HG03108 (cell line): ENCODE data around the gene TSHZ2.

Source experiments
- ATAC-seq: cut with Tn5 transposase; IDR thresholded peaks from one replicate; pipeline ENCODE4 v1.9.1; 2021; ENCODE audit warnings: moderate library complexity; ENCODE audit not compliant: unreplicated experiment

The TSHZ2 gene

DNA sequence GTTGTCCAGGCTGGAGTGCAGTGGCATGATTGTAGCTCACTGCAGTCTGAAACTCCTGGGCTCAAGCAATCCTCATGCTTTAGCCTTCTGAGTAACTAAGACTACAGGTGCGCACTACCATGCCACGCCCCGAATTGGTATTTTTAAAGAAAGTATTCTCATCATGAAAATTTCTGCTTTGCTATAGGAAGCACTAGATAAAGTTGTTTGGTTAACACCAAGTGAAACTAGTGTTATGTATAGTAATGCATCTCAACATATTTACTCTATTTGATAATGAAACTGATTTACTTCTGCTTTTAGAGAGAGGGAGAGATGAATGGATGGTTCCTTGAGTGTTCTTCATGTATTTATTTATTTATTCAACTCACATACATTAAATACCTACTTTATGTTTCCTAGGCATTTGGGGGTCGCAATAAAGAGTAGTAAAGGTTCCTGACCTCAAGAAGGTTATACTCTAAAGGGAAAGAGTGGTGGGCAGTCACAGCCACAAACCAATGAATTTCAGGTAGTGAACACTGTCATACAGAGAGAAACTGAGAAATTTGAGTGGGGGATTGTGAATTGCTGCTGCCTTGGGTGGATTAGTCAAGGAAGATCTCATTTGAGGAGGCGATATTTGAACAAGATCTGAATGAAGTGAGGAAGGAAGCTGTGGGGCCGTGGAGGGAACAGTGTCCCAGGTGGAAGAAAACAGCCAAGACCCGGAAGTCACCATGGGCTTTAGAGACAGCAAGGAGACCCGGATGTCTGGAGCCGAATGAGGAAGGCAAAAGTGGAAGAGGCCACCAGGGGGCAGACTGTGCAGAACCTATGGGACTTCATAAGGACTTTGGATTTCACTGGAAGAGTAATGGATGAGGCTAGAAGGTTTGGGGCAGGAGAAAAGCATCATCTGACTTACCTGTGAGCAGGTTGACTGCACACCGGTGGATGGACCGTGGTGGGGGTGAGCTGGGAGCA is 185.6 kb downstream of the TSHZ2 start:
- peak; percentile 56 for ATAC-seq

GRCh38 chr20:53159160-53159559 is 187.0 kb downstream of the TSHZ2 start:
- no peak for ATAC-seq

- no peak for ATAC-seq
These were observed 188.9 kb downstream of the TSHZ2 start for GRCh38 chr20:53161073-53161472.

GRCh38 chr20:53161473-53161872 is 189.3 kb downstream of the TSHZ2 start:
- ATAC-seq: no peak

- no peak for ATAC-seq
These were observed 190.2 kb downstream of the TSHZ2 start for GRCh38 chr20:53162251-53162835.

DNA sequence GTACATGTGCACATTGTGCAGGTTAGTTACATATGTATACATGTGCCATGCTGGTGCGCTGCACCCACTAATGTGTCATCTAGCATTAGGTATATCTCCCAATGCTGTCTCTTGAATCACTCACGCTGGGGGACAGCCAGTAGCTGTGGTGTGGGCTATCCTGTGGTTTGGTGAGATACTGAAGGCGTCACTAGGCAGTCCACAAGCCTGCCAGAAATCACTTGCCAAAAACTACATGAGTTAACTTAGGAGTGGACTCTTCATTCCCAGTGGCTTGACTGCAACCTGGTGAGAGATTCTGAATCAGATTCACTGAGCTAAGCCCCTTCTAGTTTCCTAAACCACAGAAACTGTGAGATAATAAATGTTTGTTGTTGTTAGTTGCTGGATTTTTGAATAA is 191.3 kb downstream of the TSHZ2 start:
- no peak for ATAC-seq

DNA sequence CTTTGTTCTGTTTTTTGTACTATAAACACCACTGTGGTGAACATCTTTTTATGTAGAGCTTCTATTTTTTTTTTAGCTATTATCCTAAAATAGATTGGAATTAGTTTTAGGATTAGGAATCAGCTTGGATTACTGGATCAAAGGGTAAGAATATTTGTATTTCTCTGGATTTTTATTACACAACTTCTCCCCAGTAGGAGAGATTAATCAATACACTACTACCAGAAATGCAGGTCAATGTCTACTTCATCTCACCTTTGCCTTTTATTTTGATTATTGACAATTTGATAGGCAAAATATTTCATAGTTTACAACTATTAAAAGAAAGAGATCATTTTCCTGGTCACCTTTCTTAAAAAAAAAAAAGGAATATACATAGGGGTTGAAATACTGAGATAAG is 191.9 kb downstream of the TSHZ2 start:
- no peak for ATAC-seq

- ATAC-seq: no peak
These were observed 193.3 kb downstream of the TSHZ2 start for GRCh38 chr20:53165452-53165851.

DNA sequence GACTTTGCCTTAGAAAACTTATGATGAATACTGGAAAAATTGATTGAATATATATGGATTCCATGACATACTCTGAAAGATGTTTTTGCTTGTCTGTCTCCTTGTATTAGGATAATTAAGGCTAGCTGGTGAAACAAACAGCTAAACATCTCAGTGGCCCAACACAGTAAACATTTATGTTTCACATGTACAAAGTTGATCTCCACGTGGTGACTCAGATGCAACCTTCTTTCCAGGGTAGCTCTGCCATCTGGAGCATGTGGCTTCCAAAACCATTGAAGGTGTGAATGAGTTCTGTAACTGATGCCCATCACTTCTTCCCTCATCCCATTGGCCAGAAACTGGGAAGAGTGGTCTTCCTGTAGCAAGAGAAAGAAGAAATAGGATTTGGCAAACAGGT is 196.3 kb downstream of the TSHZ2 start:
- ATAC-seq: no peak

- ATAC-seq: no peak
These were observed 198.0 kb downstream of the TSHZ2 start for GRCh38 chr20:53170196-53170595.

GRCh38 chr20:53171065-53171464 is 198.9 kb downstream of the TSHZ2 start:
- ATAC-seq: no peak

GRCh38 chr20:53174454-53174853 is 202.3 kb downstream of the TSHZ2 start:
- ATAC-seq: no peak

DNA sequence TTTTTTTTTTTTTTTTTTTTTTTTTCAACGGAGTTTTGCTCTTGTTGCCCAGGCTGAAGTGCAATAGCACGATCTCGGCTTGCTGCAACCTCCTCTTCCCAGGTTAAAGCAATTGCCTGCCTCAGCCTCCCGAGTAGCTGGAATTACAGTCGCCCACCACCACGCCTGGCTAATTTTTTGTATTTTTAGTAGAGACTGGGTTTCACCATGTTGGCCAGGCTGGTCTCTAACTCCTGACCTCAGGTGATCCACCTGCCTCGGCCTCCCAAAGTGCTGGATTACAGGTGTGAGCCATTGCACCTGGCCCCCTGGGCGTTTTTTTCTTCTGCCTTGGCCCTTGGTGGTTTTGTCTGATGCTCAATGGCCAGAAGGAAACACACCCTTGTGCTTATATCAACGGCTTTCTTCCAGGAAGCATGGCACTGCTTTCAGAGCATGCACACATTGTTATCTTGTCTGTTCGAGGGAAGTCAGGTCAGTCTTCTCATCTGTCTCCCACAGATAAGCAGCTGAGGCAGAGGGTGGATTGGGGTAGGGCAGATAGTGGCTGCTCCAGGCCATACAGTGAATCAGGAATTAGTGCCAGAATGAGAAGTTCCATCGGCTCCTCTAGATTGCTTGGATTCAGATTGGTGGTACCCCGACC is 203.1 kb downstream of the TSHZ2 start:
- no peak for ATAC-seq

DNA sequence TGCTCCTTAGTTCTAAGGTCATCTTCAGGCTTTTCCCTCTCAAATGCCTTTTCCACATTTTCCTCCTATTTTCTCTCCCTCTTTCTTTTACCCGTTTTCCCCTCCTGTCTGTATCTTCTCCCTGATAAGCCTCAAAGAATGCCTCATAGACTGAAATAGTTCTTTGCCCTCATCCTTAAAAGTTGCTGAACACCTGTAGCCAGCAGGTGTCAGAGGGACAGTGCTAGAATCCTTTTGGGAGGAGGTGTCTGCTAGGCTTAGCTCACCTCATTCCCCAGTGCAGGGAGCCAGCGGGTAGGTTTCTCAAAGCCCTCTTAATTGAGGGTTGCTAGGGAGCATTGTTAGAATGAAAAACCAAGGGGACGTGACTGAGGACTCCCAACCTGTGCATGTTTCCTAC is 204.0 kb downstream of the TSHZ2 start:
- no peak for ATAC-seq

- ATAC-seq: no peak
These were observed 205.5 kb downstream of the TSHZ2 start for GRCh38 chr20:53177687-53178086.

GRCh38 chr20:53179749-53180148 is 207.6 kb downstream of the TSHZ2 start:
- no peak for ATAC-seq

DNA sequence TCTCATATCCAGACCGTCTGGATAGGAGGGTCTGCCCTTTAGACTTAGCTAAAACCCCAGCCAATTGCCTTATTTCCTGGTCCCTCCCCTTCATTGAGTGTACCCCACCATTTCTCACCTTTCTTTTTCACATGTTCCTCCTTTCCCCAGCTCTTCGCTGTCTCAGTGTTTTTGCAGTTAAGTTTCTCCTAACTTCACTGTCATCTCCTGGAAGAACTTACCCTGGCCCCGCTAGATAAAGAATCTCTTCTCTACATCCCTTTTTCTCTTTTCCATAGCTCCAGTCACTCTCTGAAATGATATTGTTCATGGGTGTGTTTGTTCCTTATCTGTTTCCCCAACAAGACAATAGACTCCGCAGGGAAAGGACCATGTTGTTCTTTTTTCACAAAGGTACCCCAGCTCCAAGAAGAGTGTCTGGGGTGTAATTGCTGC is 208.8 kb downstream of the TSHZ2 start:
- no peak for ATAC-seq

DNA sequence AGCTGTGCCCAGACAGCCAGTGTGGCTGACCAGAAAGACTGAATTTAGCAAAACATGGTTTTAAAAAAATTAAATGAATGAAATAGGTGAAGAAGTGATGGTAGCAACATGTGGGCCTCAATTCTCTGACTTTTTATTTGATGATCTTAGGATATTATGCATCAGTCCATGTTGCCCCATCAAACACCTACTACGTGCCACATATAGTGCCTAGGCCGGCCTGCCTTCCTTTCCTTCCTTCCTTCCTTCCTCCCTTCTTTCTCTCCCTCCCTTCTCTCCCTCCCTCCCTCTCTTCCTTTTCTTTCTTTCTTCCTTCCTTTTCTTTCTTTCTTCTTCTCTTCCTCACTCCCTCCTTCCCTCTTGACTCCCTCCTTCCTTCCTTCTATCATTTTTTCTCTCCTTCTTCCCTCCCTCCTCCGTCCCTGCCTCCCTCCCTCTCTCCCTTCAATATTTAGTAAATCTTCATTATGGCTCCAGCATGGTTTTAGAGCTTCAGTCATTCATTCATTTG is 209.8 kb downstream of the TSHZ2 start:
- ATAC-seq: no peak

GRCh38 chr20:53183181-53183580 is 211.0 kb downstream of the TSHZ2 start:
- ATAC-seq: no peak

GRCh38 chr20:53186635-53187034 is 214.5 kb downstream of the TSHZ2 start:
- ATAC-seq: no peak

- no peak for ATAC-seq
These were observed 215.4 kb downstream of the TSHZ2 start for GRCh38 chr20:53187392-53188068.
